ENCODE results near the gene RMDN3. TPM values are rescaled to one million over a fixed set of nuclear protein-coding genes. Genes with fewer than 3 reads are reported as not detected.

The RMDN3 gene
- total RNA-seq, 2 experiments from 2014 or later = 29.1 to 30.3 TPM

GRCh38 chr15:40743485-40743901 lies 11.6 kb downstream of the RMDN3 start:
- H3K27me3 ChIP-seq (ENCODE audit: control insufficient read depth in 1 of 2, insufficient read depth in 2 of 2, low read length in 2 of 2) = no peaks in the 10 kb centered on the region
- no peak overlapping the region for H3K4me3 ChIP-seq (ENCODE audit: low read length)
- TF ChIP-seq, protein P1, sequence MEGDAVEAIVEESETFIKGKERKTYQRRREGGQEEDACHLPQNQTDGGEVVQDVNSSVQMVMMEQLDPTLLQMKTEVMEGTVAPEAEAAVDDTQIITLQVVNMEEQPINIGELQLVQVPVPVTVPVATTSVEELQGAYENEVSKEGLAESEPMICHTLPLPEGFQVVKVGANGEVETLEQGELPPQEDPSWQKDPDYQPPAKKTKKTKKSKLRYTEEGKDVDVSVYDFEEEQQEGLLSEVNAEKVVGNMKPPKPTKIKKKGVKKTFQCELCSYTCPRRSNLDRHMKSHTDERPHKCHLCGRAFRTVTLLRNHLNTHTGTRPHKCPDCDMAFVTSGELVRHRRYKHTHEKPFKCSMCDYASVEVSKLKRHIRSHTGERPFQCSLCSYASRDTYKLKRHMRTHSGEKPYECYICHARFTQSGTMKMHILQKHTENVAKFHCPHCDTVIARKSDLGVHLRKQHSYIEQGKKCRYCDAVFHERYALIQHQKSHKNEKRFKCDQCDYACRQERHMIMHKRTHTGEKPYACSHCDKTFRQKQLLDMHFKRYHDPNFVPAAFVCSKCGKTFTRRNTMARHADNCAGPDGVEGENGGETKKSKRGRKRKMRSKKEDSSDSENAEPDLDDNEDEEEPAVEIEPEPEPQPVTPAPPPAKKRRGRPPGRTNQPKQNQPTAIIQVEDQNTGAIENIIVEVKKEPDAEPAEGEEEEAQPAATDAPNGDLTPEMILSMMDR (IDR thresholded peaks at IDR 0.05) = no peak
- H3K4me1 ChIP-seq (ENCODE audit: insufficient read depth, low read length) = peaks cover 22% of the 10 kb centered on the region
- peak overlapping the region; percentile 96 for H3K27ac Mint-ChIP-seq
- no peaks in the 10 kb centered on the region for H3K9me3 Mint-ChIP-seq
- H3K36me3 ChIP-seq (ENCODE audit: insufficient read depth, low read length) = peaks cover 62% of the 10 kb centered on the region
- ChIA-PET CTCF (interaction anchor here (0.7 to 2.1 kb wide), 7 partner anchors 11 to 151 kb away, joined by 3 to 8 read pairs (median 3); partner anchors contain the start of genes GCHFR, RAD51, RMDN3 and VPS18), POLR2A (interaction anchor here (1.6 to 2.1 kb wide), 2 partner anchors 20 to 49 kb away, joined by 7 to 10 read pairs; partner anchors contain the start of genes GCHFR and RAD51)
- no peak for DNase-seq
- H3K27ac ChIP-seq (ENCODE audit: low read depth in 1 of 2, low read length in 2 of 2) = peak overlapping the region; percentile 52 to 81
- intact Hi-C loops (cut with DNase I, micrococcal nuclease) = no loop called here
- H3K36me3 Mint-ChIP-seq (ENCODE audit: low read depth) = peaks cover 82% of the 10 kb centered on the region
- H3K4me3 Mint-ChIP-seq = peak overlapping the region; percentile 20
- H3K27me3 Mint-ChIP-seq = no peaks in the 10 kb centered on the region
- H3K4me1 Mint-ChIP-seq (ENCODE audit: low read depth) = peaks cover 10% of the 10 kb centered on the region
- no peak for ATAC-seq (ENCODE audit: poor library complexity)
- no peaks in the 10 kb centered on the region for H3K9me3 ChIP-seq (ENCODE audit: control insufficient read depth in 1 of 2, insufficient read depth in 1 of 2, low read length in 2 of 2)

DNA sequence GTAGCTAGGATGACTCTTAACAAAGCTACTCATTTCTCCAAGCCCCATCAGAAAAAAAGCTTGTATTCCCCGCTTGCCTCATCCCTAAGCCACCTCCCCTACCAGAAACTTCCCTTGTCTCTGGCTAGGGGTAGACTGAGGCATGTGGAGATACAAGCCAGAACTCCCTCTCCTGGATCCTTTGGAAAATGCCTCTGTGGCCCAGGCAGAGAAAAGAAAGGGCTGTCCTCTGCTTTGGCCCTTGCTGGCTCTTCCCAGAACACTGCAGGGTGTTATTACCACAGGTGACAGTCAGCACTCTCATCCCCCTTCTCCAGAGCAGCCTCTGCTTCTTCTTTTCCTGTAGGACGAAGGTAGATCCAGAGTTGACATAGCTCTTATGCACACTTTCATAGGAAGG lies 15.2 kb downstream of the RMDN3 start:
- Histone ChIP-seq H3K36me3 (ENCODE audit: insufficient read depth, low read length) (peaks cover 75% of the 10 kb centered on the region), H3K4me3 (ENCODE audit: low read length) (no peak overlapping the region), H3K27ac (ENCODE audit: low read depth in 1 of 2, low read length in 2 of 2) (no peak overlapping the region), H3K27me3 (ENCODE audit: control insufficient read depth in 1 of 2, insufficient read depth in 2 of 2, low read length in 2 of 2) (no peaks in the 10 kb centered on the region), H3K4me1 (ENCODE audit: insufficient read depth, low read length) (peaks cover 20% of the 10 kb centered on the region), H3K9me3 (ENCODE audit: control insufficient read depth in 1 of 2, insufficient read depth in 1 of 2, low read length in 2 of 2) (no peaks in the 10 kb centered on the region)
- POLR2A ChIA-PET = interaction anchor here (0.8 kb wide), 1 partner anchor 18 kb away, joined by 3 read pairs; no protein-coding TSS in a partner anchor
- H3K9me3 Mint-ChIP-seq = no peaks in the 10 kb centered on the region
- peaks cover 10% of the 10 kb centered on the region for H3K4me1 Mint-ChIP-seq (ENCODE audit: low read depth)
- H3K4me3 Mint-ChIP-seq = no peak overlapping the region
- no peaks in the 10 kb centered on the region for H3K27me3 Mint-ChIP-seq
- DNase-seq = no peak
- H3K36me3 Mint-ChIP-seq (ENCODE audit: low read depth) = peaks cover 88% of the 10 kb centered on the region
- ATAC-seq (ENCODE audit: poor library complexity) = no peak
- CTCF ChIA-PET = no interaction called here
- intact Hi-C loops (cut with DNase I, micrococcal nuclease) = no loop called here
- TF ChIP-seq, protein P1 (IDR thresholded peaks at IDR 0.05) = no peak
- no peak overlapping the region for H3K27ac Mint-ChIP-seq

DNA sequence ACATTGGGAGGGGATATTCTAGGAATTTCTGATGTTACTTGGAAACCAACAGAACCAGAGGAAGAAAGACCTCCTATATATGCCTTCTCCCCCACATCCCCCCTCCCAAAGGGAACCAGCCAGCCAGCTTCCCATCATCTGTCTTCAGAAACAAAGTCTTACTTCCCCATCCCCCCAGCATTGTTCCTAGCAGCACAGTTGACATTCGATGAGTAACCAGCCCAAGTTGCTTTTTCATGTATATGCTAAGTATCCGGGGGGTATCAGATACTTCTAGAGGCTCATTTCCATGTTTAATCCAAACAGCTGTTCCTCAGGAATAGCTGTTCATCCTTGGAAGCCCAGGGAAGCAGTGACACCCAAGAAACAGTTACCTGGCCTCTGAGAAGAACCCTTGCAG lies 16.0 kb downstream of the RMDN3 start:
- ChIA-PET POLR2A (interaction anchor here (0.7 to 0.8 kb wide), 2 partner anchors 19 to 492 kb away, joined by 3 read pairs; partner anchors contain the start of gene CHP1), CTCF (no interaction called here)
- no peak overlapping the region for H3K4me3 ChIP-seq (ENCODE audit: low read length)
- H3K27me3 Mint-ChIP-seq = no peaks in the 10 kb centered on the region
- H3K27ac ChIP-seq (ENCODE audit: low read depth in 1 of 2, low read length in 2 of 2) = no peak overlapping the region
- peaks cover 6% of the 10 kb centered on the region for H3K4me1 Mint-ChIP-seq (ENCODE audit: low read depth)
- no peak overlapping the region for H3K27ac Mint-ChIP-seq
- ATAC-seq (ENCODE audit: poor library complexity) (no peak), DNase-seq (no peak)
- no peaks in the 10 kb centered on the region for H3K27me3 ChIP-seq (ENCODE audit: control insufficient read depth in 1 of 2, insufficient read depth in 2 of 2, low read length in 2 of 2)
- TF ChIP-seq, protein P1 (IDR thresholded peaks at IDR 0.05) = no peak
- peaks cover 12% of the 10 kb centered on the region for H3K4me1 ChIP-seq (ENCODE audit: insufficient read depth, low read length)
- H3K4me3 Mint-ChIP-seq = no peak overlapping the region
- intact Hi-C loops (cut with DNase I, micrococcal nuclease) = no loop called here
- H3K9me3 Mint-ChIP-seq = no peaks in the 10 kb centered on the region
- peaks cover 73% of the 10 kb centered on the region for H3K36me3 ChIP-seq (ENCODE audit: insufficient read depth, low read length)
- no peaks in the 10 kb centered on the region for H3K9me3 ChIP-seq (ENCODE audit: control insufficient read depth in 1 of 2, insufficient read depth in 1 of 2, low read length in 2 of 2)
- H3K36me3 Mint-ChIP-seq (ENCODE audit: low read depth) = peaks cover 86% of the 10 kb centered on the region

Measured in CD4-positive, alpha-beta T cell (primary cell).